ENCODE data around the gene ITSN1. TPM values are rescaled to one million over a fixed set of nuclear protein-coding genes. Genes with fewer than 3 reads are reported as not detected.
A peak's percentile ranks its signal among the peaks of the same experiment; 100 is the strongest.

The ITSN1 gene
- total and polyA plus RNA-seq, 5 donors, result 32.8 to 83.6 (median 64.4) TPM

DNA sequence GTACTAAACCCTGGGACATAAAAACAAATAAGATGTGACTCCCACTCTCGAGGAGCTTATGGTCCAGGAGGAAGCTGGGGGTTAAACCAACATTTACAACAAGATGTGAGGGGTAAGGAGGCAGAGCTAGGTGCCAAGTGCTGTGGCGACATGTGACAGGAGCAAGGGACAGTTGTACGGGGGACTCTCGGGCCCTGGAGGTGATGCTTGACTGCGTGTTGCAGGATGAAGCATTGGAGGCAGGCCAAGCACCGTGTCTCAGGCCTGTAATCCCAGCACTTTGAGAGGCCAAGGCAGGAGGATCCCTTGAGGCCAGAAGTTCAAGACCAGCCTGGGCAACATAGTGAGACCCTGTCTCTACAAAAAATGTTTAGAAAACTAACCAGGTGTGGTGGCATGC, 236.5 kb downstream of the ITSN1 start:
- 83% methylated on average over 6 of the region's 6 CpGs for WGBS
- H3K27me3 ChIP-seq (ENCODE audit: control insufficient read depth, insufficient read depth), result no peaks in the 10 kb centered on the region
- H3K9me3 ChIP-seq (ENCODE audit: control insufficient read depth, low read length), result no peaks in the 10 kb centered on the region
- no peak for DNase-seq
- H3K4me3 ChIP-seq (ENCODE audit: low read length), result no peak overlapping the region
- H3K4me1 ChIP-seq (ENCODE audit: control insufficient read depth, insufficient read depth, low read length), result no peaks in the 10 kb centered on the region
- ATAC-seq, result no peak
- intact Hi-C loops (cut with DNase I), result no loop called here
- no peak overlapping the region for H3K27ac ChIP-seq (ENCODE audit: low read length)

GRCh38 chr21:33880626-33881025, 238.3 kb downstream of the ITSN1 start:
- WGBS, result 89% methylated on average over 13 of the region's 13 CpGs
- intact Hi-C loops (cut with DNase I), result no loop called here
- ATAC-seq, result peak in 1 of 2 donors; percentile 20
- no peak for DNase-seq
- no peaks in the 10 kb centered on the region for H3K4me1 ChIP-seq (ENCODE audit: control insufficient read depth, insufficient read depth, low read length)
- H3K9me3 ChIP-seq (ENCODE audit: control insufficient read depth, low read length), result no peaks in the 10 kb centered on the region
- H3K27me3 ChIP-seq (ENCODE audit: control insufficient read depth, insufficient read depth), result no peaks in the 10 kb centered on the region
- no peak overlapping the region for H3K27ac ChIP-seq (ENCODE audit: low read length)
- no peak overlapping the region for H3K4me3 ChIP-seq (ENCODE audit: low read length)

GRCh38 chr21:33881689-33882440, 239.6 kb downstream of the ITSN1 start:
- no peaks in the 10 kb centered on the region for H3K27me3 ChIP-seq (ENCODE audit: control insufficient read depth, insufficient read depth)
- intact Hi-C loops (cut with DNase I), result no loop called here
- ATAC-seq (no peak), DNase-seq (no peak)
- H3K9me3 ChIP-seq (ENCODE audit: control insufficient read depth, low read length), result no peaks in the 10 kb centered on the region
- no peak overlapping the region for H3K27ac ChIP-seq (ENCODE audit: low read length)
- H3K4me1 ChIP-seq (ENCODE audit: control insufficient read depth, insufficient read depth, low read length), result no peaks in the 10 kb centered on the region
- 61% methylated on average over 9 of the region's 9 CpGs for WGBS
- no peak overlapping the region for H3K4me3 ChIP-seq (ENCODE audit: low read length)

- 85% methylated on average over 12 of the region's 12 CpGs for WGBS
- H3K27me3 ChIP-seq (ENCODE audit: control insufficient read depth, insufficient read depth), result no peaks in the 10 kb centered on the region
- H3K27ac ChIP-seq (ENCODE audit: low read length), result no peak overlapping the region
- intact Hi-C loops (cut with DNase I), result no loop called here
- ATAC-seq (no peak), DNase-seq (no peak)
- H3K4me3 ChIP-seq (ENCODE audit: low read length), result no peak overlapping the region
- H3K9me3 ChIP-seq (ENCODE audit: control insufficient read depth, low read length), result no peaks in the 10 kb centered on the region
- no peaks in the 10 kb centered on the region for H3K4me1 ChIP-seq (ENCODE audit: control insufficient read depth, insufficient read depth, low read length)
Measured at GRCh38 chr21:33883118-33883517, 240.8 kb downstream of the ITSN1 start.

- H3K9me3 ChIP-seq (ENCODE audit: control insufficient read depth, low read length), result no peaks in the 10 kb centered on the region
- no peaks in the 10 kb centered on the region for H3K4me1 ChIP-seq (ENCODE audit: control insufficient read depth, insufficient read depth, low read length)
- no peak for DNase-seq
- H3K27ac ChIP-seq (ENCODE audit: low read length), result no peak overlapping the region
- intact Hi-C loops (cut with DNase I), result no loop called here
- no peaks in the 10 kb centered on the region for H3K27me3 ChIP-seq (ENCODE audit: control insufficient read depth, insufficient read depth)
- 62% methylated on average over 20 of the region's 20 CpGs for WGBS
- H3K4me3 ChIP-seq (ENCODE audit: low read length), result no peak overlapping the region
- no peak for ATAC-seq
Measured at GRCh38 chr21:33884376-33885171, 242.3 kb downstream of the ITSN1 start.

DNA sequence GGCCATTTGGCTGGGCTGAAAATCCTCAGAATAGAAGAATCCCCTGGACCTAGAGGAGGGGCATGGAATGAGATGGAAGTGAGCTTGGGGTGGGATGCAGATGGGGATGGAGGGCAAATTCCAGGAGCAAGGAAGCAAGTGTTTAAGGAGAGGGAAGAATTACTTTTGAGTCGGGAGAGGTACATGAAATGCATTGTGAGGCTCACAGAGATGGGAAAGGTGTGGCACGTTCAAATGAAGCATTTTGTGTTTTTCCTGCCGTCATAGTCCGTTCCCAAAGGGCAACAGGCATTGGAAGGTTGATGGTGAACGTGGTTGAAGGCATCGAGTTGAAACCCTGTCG, 242.8 kb downstream of the ITSN1 start:
- ATAC-seq, result no peak
- intact Hi-C loops (cut with DNase I), result no loop called here
- 91% methylated on average over 7 of the region's 7 CpGs for WGBS

DNA sequence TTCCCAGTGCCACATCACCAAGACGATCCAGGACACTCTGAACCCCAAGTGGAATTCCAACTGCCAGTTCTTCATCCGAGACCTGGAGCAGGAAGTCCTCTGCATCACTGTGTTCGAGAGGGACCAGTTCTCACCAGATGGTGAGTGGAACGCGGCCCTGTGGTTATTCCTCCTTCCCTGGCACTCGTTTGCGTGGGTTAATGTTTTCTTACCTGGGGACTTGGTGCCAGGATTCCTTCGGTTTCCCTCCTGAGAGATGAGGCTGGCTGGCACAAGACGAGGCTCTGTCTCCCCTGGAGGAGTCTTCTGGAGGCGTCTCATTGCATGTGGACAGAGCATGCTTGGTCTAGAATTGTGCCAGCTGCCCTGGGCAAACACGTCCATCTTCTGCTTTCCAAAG, 244.0 kb downstream of the ITSN1 start:
- no peak for ATAC-seq
- no peaks in the 10 kb centered on the region for H3K27me3 ChIP-seq (ENCODE audit: control insufficient read depth, insufficient read depth)
- no peak for DNase-seq
- no peak overlapping the region for H3K27ac ChIP-seq (ENCODE audit: low read length)
- WGBS, result 92% methylated on average over 11 of the region's 11 CpGs
- no peaks in the 10 kb centered on the region for H3K4me1 ChIP-seq (ENCODE audit: control insufficient read depth, insufficient read depth, low read length)
- H3K4me3 ChIP-seq (ENCODE audit: low read length), result no peak overlapping the region
- intact Hi-C loops (cut with DNase I), result no loop called here
- H3K9me3 ChIP-seq (ENCODE audit: control insufficient read depth, low read length), result no peaks in the 10 kb centered on the region

More for the DNA sequence above, 242.8 kb downstream of the ITSN1 start:
- H3K27me3 ChIP-seq (ENCODE audit: control insufficient read depth, insufficient read depth), result no peaks in the 10 kb centered on the region
- DNase-seq, result no peak
- H3K27ac ChIP-seq (ENCODE audit: low read length), result no peak overlapping the region
- H3K9me3 ChIP-seq (ENCODE audit: control insufficient read depth, low read length), result no peaks in the 10 kb centered on the region
- no peak overlapping the region for H3K4me3 ChIP-seq (ENCODE audit: low read length)
- no peaks in the 10 kb centered on the region for H3K4me1 ChIP-seq (ENCODE audit: control insufficient read depth, insufficient read depth, low read length)

DNA sequence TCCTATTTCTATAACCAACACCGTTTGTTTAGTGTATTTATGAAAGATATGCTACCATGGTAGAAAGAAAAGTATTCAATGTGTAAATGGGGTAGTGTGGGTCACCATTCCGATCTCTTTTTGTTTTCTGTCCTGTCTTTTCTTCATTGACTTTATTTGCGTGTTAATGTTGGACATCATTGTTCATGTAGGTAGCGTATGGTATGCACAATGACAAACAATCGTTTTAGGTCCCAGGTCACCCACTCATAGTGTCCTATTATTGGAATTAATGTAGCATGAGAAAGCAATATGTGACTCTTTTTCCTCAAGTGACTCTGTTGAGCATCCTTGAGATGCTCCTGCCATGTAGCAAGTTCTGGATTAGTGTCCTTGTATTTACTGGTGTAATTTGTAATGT, 247.9 kb downstream of the ITSN1 start:
- intact Hi-C loops (cut with DNase I), result loop anchor here in 3 of 4 donors (10.0 kb wide), 1 partner anchor 245 kb away; the partner anchor contains the start of genes CRYZL1 (in 3 of the 3) and ITSN1 (in 3 of the 3)

GRCh38 chr21:33892853-33893252, 250.6 kb downstream of the ITSN1 start:
- Histone ChIP-seq H3K27me3 (ENCODE audit: control insufficient read depth, insufficient read depth) (no peaks in the 10 kb centered on the region), H3K4me3 (ENCODE audit: low read length) (no peak overlapping the region), H3K9me3 (ENCODE audit: control insufficient read depth, low read length) (no peaks in the 10 kb centered on the region), H3K27ac (ENCODE audit: low read length) (no peak overlapping the region), H3K4me1 (ENCODE audit: control insufficient read depth, insufficient read depth, low read length) (peaks cover 2% of the 10 kb centered on the region)
- 86% methylated on average over 8 of the region's 8 CpGs for WGBS
- intact Hi-C loops (cut with DNase I), result loop anchor here in 3 of 4 donors (10.0 kb wide), 1 partner anchor 248 kb away; the partner anchor contains the start of genes CRYZL1 (in 3 of the 3) and ITSN1 (in 3 of the 3)
- DNase-seq, result no peak
- ATAC-seq, result no peak

More for the DNA sequence above, 247.9 kb downstream of the ITSN1 start:
- H3K4me1 ChIP-seq (ENCODE audit: control insufficient read depth, insufficient read depth, low read length), result peaks cover 2% of the 10 kb centered on the region
- H3K9me3 ChIP-seq (ENCODE audit: control insufficient read depth, low read length), result no peaks in the 10 kb centered on the region
- no peak for DNase-seq
- no peak overlapping the region for H3K27ac ChIP-seq (ENCODE audit: low read length)
- 91% methylated on average over 5 of the region's 5 CpGs for WGBS
- H3K4me3 ChIP-seq (ENCODE audit: low read length), result no peak overlapping the region
- no peaks in the 10 kb centered on the region for H3K27me3 ChIP-seq (ENCODE audit: control insufficient read depth, insufficient read depth)
- ATAC-seq, result no peak

GRCh38 chr21:33893917-33894316, 251.6 kb downstream of the ITSN1 start:
- no peak overlapping the region for H3K4me3 ChIP-seq (ENCODE audit: low read length)
- H3K4me1 ChIP-seq (ENCODE audit: control insufficient read depth, insufficient read depth, low read length), result peaks cover 2% of the 10 kb centered on the region
- no peaks in the 10 kb centered on the region for H3K9me3 ChIP-seq (ENCODE audit: control insufficient read depth, low read length)
- no peak overlapping the region for H3K27ac ChIP-seq (ENCODE audit: low read length)
- intact Hi-C loops (cut with DNase I), result loop anchor here in 3 of 4 donors (10.0 kb wide), 1 partner anchor 249 kb away; the partner anchor contains the start of genes CRYZL1 (in 3 of the 3) and ITSN1 (in 3 of the 3)
- H3K27me3 ChIP-seq (ENCODE audit: control insufficient read depth, insufficient read depth), result no peaks in the 10 kb centered on the region
- peak in 1 of 2 donors; percentile 20 for ATAC-seq
- no peak for DNase-seq
- 91% methylated on average over 4 of the region's 4 CpGs for whole genome bisulfite sequencing

DNA sequence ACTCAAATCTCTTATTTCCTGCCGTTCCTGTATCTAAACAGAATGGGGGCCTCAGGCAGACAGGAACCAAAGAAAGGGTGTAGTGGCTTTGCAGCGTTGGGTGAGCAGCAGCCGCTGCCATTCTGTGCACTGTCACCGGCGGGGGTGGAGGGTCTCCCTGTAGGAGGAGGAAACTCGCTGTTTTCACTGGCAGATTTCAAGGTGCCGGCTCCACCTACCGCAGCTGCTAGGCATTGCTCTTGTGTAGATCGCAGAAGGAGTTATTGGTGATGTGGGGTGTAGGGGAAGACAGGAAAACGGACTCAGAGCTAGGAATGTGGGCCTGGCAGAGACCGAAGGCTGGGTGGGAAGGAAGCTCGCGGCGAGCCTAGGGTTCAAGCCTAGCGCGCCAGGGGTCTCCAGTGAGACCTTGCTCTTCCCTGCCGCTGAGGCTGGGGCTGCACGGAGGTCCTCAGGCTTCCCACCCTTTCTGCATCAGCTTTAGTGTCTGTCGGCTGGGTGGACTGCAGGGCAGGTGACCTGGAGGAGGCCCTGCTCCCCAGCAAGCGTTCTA, 252.5 kb downstream of the ITSN1 start:
- Histone ChIP-seq H3K27me3 (ENCODE audit: control insufficient read depth, insufficient read depth) (no peaks in the 10 kb centered on the region), H3K9me3 (ENCODE audit: control insufficient read depth, low read length) (no peaks in the 10 kb centered on the region), H3K4me3 (ENCODE audit: low read length) (peak overlapping the region; percentile 39), H3K27ac (ENCODE audit: low read length) (no peak overlapping the region), H3K4me1 (ENCODE audit: control insufficient read depth, insufficient read depth, low read length) (peaks cover 2% of the 10 kb centered on the region)
- DNase-seq, result peak; percentile 81 to 93 (median 90)
- 2% methylated on average over 20 of the region's 20 CpGs for WGBS
- ATAC-seq, result peak; percentile 93 to 94
- intact Hi-C loops (cut with DNase I), result loop anchor here (5.0 to 10.0 kb wide), 2 partner anchors 250 to 253 kb away; partner anchors contain the start of genes CRYZL1 (in 4 of the 4) and ITSN1 (in 4 of the 4)

All from right cardiac atrium (tissue), 5 donors.